ENCODE results near the gene TOM1L2. TPM values are rescaled to one million over a fixed set of nuclear protein-coding genes. Genes with fewer than 3 reads are reported as not detected.
A peak's percentile ranks its signal among the peaks of the same experiment; 100 is the strongest.

The TOM1L2 gene
- total RNA-seq, 1 donor from 2014 or later = 261 TPM

DNA sequence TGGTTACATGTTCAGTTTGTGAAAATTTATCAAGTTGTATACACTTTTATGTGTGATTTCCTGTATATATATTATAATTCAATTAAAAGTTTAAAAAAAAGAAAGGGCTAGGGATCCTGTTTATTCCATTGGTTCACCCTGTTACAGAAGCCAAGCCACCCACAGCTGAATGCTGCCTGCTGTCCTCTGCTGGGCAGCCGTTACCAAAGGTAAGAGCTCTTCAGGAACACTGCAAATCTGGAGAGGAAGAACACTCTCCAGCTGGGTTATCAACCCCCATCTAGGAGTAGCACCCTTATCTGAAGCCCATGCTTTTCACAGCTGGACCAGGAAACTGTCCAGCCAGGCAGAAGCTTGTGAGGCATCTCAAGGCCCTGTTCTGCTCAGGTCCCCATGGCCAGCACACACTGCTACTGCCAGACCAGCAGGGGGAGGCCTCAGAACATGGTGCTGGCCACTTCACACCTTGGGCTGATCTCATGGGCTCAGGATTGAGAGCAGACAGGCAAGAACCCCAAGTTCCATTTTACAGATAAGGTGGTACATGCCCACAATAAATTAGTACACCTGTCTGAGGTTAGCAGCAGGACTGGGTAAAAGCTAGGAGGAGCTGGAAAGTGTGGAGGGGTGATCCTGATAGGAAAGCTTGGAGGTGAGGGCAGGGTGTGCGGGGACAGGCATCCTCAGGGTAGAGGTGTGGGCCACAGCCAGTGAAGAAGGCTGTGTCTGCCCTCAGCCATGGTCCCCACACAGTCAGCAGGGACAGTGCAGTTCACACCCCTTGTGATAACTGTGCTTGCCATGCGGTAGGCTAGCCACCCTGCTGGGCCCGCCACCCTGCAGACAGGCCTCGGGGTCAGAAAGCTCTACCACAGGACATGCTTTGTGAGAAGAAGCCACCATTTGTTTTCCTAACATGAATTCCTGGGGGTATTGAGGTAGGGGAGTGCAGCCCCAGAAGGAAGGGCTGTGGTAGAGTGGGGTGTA, 81.1 kb downstream of the TOM1L2 start:
- no peak for DNase-seq (ENCODE audit: low spot score)
- intact Hi-C loops (cut with DNase I) = loop anchor here (5.0 kb wide), 1 partner anchor 141 kb away; no protein-coding TSS in a partner anchor

DNA sequence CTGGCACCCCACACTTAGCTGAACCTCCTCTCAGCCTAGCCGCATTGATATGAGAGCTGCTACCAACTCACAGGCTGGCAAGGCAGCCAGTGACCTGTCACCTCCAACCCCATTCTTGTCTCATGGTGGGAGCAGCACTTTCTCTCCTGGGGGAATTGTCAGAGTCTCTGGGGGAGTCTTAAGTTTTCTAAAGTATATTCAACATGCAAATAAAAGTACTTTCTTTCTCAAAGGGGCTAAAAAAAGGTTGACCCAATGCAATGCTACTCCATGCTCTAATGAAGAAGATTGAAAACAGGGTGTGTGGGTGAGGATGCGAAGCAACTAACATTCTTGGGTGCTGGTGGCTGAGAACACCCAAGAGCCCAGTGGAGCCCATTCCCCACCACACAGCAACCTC, 82.3 kb downstream of the TOM1L2 start:
- no peak for DNase-seq (ENCODE audit: low spot score)
- intact Hi-C loops (cut with DNase I) = loop anchor here (5.0 kb wide), 1 partner anchor 142 kb away; no protein-coding TSS in a partner anchor

DNA sequence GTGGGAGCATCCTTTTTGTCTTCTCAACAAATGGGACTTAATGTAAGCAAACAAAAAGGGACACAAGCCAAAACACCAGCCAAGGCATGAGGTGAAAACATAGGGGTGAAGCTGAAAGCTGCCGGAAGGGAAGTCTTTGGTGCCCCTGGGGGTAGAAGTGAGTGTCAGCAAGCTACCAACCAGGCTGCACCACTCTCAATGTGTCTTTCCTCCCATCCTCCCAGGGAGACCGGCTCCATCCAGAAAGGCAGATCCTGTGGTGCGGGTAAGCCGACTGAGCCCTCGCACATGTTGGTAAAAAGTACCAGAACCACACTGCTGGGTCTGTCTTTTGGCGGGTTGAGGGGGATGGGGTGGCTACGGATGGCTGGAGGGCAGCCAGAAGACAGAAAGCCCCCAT, 83.4 kb downstream of the TOM1L2 start:
- DNase-seq (ENCODE audit: low spot score) = no peak
- intact Hi-C loops (cut with DNase I) = no loop called here

DNA sequence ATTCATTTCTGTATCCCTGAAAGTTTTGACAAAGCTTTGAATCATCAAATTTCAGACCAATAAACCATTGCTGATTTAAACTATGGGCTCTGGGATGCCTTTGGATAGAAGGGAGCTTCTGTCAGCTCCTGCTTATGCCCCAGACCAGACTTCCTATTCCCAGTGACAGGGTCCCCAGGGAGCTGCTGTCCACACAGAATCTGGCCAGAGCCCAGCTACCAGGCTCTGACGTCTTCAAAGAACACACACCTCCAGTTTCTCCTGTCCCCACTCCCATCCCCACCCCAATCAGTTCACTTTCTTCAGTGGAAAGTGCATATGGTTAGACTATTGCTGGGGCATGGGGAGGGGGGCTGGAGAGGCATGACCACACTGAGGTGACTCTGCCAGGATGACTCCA, 83.8 kb downstream of the TOM1L2 start:
- intact Hi-C loops (cut with DNase I) = no loop called here
- no peak for DNase-seq (ENCODE audit: low spot score)

DNA sequence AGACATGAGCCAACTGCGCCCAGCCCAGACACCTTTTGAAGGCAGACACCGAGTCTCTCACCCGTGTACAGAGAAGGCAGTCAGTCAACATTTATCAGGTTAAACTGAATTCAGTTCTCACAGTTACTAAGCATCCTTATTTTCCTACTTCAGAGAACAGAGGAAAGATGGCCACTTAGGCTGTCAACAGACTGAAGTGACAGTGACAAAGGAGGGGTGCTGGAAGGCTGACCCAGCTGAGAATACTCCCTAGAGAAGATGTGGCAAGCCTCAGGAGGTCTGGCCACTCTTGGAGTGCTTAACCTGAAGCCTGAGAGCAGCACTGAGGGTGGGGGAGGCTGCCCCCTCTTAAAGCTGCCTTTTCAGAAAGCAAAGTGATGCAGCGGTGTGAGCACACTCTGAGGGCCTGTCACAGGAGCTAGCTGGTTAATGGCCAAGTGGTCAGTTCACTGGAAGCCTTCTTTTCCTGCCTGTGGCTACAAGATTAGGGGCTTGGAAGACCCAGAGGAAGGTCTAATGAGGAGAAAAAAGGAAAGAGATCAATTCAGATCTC, 84.4 kb downstream of the TOM1L2 start:
- no peak for DNase-seq (ENCODE audit: low spot score)
- intact Hi-C loops (cut with DNase I) = no loop called here

DNA sequence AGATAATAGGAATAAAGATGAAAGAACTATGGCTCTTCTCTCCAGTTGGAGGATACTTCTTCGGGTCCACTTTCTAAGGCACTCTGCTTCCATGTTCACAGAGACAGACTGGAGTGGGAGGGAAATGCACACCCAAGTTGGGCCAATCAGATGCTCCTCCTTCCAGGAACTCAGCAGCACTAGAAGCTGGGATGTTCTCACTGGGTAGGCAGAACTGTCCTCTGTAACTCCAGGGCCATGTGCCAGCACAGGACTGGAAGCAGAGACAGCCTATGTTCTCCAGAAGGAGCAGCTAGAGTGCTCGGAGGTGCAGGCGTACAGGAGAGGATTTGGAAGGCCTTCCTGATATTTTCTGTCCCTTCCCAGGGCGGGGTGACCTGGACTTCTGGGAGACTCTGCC, 85.5 kb downstream of the TOM1L2 start:
- DNase-seq (ENCODE audit: low spot score) = no peak
- intact Hi-C loops (cut with DNase I) = no loop called here

DNA sequence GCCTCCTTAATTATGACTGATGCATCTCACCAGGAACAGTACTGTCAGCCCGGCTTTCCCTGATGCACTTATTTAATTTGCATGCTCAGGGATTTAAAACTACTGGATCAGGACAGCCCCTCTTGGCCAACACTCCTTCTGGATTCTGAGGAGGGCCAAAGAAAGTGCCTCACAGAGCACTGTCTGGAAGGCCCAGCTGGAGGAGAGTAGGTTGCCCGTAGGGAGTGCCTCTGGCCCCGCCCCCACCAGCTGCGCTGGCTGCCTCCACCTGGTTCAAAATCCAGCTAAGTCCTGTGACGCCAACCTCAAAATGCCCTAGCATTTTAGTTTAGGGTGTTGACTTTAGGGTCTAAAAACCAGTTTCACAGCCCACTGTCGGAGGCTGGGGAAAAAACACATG, 86.0 kb downstream of the TOM1L2 start:
- intact Hi-C loops (cut with DNase I) = no loop called here

DNA sequence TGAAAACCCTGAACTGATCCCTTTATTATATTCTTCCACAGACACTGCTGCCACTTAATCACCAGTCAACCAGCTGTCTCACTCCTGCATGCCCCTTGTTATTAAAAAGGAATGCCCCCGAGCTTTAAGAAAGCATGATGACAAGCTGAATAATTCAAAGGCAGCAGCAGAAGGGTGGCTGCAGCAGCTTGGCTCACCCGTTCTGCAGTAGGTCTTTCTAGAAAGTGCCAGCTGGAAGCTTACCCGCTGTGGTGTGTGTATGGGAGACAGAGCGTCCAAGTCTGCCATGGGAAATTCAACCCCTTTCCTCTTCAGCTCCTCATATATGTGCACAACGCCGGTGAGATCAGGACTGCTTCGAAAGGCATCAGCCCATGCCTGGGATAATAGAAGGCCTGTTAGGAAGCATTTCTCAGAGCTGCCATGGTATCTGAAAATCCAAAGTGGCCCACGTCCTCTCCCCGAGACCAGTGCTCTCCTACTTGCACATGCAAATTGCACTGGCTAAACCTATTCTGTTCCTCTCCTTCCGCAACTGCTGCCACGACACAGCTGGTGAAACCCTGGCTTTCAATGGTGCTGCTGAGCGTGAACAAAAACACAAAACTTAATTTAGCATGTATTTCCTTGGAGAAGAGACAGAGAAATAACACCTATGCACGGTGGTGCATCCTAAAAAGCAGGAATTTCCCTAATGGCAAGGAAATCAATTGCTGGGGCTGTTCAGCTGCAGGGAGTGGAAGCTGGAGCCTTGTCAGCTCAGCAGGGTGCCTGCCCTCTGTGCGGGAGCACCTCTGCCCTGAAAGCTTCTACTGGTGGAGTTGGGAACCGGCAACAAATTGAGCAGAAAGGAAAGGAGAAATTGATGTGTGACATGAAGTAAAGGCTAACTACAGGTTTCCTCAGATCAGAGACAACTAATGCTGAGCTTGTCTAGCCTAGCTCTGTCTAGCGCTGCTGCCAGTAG, 87.5 kb downstream of the TOM1L2 start:
- intact Hi-C loops (cut with DNase I) = no loop called here

More for the DNA sequence above, 86.0 kb downstream of the TOM1L2 start:
- no peak for DNase-seq (ENCODE audit: low spot score)

DNA sequence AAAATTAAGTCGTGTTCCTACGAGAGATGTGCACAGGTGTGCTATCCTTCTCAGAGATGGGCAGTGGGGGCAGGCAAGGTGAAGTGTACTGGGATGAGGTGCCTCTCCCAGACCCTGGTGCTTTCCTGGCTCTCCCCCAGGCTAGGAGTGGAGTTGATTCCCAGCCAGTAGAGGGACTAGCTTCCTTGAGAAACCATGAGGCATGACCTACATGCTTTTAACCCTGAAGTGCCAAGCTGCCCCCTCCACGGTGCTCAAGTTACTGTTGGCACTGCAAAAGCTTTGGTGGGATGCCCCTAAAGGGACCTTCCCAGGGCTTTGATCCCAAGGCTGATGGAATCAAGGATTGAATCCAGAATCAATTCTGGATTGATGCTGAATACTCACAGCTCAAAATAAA, 88.4 kb downstream of the TOM1L2 start:
- intact Hi-C loops (cut with DNase I) = no loop called here
- no peak for DNase-seq (ENCODE audit: low spot score)

More for the DNA sequence above, 87.5 kb downstream of the TOM1L2 start:
- DNase-seq (ENCODE audit: low spot score) = no peak

DNA sequence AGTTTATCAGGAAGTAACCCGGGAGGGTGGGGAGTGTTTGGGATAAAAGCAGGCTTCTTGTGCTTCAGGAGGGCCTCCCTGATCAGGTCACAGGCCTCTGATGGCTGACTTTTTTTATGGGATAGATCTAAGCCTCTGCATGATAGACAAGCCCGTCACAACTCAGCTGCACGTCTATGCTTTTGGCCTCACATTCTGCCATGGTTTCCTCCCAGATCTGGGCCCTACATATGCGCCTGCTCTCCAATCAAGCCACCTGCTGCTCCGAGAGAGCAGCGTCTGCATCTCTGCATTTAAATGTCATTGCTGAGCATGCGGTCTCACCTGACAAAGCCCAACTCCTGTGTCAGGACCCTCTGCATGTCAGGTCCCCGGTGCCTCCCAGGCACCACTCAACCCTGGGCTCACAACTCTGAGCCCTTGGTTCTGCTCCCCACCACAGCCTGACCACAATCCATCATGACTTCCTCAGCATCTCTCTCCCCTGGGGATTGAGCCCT, 90.1 kb downstream of the TOM1L2 start:
- no peak for DNase-seq (ENCODE audit: low spot score)
- intact Hi-C loops (cut with DNase I) = no loop called here

DNA sequence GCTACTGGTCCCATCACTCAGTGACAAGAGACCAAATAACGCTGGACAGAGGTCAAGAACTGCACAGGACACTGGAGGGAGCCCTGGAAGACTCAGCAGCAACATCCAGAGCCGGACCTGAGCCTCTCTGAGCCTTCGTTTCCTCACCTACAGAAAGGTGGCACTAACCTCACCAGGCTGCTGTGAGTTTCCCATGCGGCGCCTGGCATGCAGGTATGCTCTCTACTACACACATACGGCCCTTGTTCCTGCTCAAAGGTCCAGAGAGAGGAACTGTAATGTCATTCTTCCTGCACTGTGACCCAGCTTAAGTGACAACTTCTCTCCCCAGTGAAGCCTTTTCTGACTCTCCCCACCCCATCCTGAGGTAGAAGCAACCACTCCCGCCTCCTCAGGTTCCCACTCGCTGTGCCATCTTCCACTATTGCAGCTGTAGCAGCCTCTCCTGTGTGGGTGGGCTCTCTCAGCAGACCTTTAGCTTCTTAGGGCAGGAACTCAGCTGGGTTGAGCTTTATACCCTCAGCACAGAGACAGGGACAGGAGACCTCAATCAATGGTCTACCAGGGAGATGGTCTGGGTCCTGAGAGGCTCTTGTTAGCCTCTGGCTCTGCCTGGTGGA, 91.5 kb downstream of the TOM1L2 start:
- no peak for DNase-seq (ENCODE audit: low spot score)
- intact Hi-C loops (cut with DNase I) = no loop called here

DNA sequence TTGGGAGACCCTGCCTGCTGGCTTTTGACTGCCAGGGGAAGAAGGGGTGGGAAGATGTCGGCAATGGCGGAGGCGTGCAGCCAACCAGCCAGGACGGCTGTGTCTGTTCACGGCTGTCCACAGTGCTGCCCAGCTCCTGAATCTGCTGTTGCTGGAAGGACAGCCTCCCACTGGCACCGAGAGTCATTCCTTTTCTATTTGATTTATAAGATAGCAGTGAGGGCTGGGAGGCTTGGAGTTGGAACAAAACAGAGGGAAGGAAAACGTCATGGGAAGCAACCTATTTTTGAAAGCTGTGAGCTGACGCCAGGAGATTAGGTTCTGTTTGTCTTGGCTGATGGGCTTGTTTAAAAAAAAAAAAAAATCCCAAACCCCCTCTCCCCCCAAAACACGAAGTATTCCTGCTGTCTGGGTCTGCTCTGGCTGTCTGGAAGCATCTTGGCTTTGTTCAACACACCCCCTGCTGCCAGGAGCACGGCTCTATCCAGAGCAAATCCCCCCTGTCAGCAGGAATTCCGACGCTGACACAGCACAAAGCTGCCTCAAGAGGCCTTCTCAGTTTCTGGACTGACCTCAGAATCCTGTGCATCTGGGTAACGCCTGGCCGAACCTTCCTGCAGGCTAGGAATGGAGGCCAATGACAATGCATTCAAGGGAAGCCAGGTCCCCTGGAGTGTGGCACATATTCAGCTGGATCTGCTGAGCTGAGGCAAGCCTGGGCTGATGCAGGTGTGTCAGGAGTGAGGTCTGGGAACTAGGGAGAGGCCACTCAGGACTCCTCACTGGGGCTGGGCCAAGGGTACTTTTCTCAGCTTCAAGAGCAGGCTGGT, 94.5 kb downstream of the TOM1L2 start:
- DNase-seq (ENCODE audit: low spot score) = peak; percentile 86
- intact Hi-C loops (cut with DNase I) = loop anchor here (2.0 to 5.0 kb wide), 2 partner anchors 23 to 45 kb away; no protein-coding TSS in a partner anchor

DNA sequence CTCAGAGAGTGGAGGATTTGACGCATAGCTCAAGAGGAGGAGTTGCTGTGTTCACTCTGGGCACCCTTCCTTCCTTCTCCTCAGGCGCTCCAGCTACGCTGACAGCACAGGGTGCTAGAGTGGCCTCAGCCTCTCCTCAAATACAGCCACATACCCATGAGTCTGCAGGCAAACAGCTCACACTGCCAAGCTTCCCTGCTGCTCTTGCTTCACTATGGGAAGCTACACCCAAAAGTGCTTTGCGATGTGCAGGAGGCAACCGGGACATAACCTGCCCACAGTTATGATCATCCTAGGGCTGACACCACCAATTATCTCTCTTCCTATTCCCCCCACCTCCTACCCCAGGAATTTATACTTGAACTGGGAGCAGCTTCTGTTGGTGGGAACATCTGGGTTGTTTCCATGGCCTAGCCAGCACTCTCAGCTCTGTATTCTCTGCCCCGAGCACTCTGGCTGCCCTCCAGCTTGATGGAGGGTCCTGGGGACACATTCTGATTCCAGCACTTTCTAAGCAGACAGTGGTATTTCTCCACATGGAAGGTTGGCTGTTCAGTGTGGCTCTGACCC, 95.2 kb downstream of the TOM1L2 start:
- no peak for DNase-seq (ENCODE audit: low spot score)
- intact Hi-C loops (cut with DNase I) = loop anchor here (2.0 to 5.0 kb wide), 2 partner anchors 24 to 45 kb away; no protein-coding TSS in a partner anchor

DNA sequence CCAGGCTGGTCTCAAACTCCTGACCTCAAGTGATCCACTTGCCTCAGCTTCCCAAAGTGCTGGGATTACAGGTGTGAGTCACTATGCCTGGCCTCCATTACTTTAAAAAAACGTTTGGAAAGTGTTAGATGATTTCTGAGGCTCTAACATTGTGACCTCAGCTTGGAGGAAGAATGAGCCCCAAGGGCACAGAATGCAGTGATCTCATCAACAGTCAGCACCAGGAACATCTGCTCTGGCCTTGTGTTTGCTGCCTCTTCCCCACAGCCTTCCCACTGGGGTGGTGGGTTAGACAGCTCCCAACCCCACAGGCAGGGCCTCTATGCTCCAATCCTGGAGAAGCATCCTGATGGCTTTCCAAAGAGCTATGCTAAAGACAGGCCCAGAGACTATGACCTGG, 97.7 kb downstream of the TOM1L2 start:
- no peak for DNase-seq (ENCODE audit: low spot score)
- intact Hi-C loops (cut with DNase I) = no loop called here

DNA sequence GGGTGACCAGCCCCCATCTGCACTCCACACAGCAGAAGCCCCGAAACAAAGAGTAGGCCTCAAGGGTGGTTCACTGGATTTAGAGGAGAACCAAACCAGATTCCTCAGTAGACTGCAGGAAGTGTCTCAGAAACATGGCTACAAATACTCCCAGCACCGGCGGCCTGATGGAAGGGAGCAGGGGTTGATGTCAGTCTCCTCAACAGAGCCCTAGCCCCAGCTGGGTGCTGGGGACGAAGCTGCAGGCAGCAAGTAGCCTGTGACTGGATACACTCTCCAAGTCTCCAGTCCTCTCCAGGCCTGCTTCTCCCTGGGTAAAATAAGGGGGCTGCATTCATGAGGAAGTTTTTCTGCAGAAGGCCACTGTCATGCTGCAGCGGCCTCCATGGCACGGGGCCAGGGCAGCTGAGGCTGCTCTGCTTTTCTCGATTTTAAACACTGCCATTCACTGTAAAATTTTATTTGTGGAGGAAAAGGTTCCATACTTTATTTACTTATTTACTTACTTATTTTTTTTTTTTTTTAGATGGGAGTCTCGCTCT, 98.7 kb downstream of the TOM1L2 start:
- no peak for DNase-seq (ENCODE audit: low spot score)
- intact Hi-C loops (cut with DNase I) = no loop called here

DNA sequence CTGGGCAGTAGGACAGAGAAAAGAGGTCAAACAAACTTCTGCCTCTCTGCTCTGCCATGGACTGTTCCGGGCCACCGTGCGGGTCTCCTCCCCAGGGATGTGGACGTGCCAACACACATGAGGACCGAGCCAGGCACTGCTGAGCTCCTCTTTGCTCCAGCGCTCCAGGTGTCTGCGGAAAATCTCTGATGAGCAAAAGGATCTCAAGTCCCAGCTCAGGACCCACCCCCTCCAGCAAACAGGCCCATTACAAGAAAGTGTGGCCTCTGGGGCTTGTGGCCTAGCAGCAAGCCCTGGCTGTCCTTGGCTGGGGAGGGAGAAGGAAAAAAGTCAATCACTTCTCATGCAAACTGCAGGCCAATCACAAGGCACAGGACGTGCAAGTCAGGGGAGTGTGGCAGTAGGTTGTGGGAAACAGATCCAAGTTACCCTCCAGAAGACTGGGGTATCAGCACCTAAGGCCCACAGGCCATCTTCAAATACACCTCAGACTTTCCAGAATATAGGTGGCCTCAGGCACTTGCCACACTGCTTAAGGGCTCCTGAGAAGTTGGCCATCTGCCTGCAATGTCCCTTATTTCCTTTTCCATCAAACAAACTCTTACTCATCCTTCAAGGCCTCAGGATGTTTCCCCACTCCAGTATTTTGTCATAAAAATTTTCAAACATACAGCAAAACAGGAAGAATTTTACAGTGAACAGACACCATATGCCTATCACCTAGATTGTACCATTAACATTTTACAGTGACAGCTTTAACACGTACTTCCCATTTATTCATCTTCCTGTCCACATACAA, 99.5 kb downstream of the TOM1L2 start:
- intact Hi-C loops (cut with DNase I) = no loop called here
- no peak for DNase-seq (ENCODE audit: low spot score)

DNA sequence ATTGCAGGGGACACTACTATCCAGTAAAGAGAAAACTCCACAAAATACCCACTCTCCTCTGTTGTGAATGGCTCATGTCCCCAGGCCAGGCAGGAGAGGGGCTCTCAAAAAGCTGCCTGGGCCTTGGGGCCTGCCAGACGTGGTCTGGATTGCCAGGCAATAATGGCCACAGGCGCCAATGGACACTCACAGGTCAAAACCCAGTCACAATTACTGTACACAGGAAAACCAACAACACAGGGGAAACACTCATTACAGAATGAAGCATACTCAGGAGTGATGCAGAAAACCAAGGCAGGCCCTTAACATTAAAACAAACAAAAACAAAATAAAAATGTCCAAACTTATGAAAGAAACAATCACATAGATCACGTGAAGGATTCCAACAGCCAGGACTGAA, 100.3 kb downstream of the TOM1L2 start:
- DNase-seq (ENCODE audit: low spot score) = no peak
- intact Hi-C loops (cut with DNase I) = no loop called here
